ENCODE measurements around the gene EMX1.
A peak's percentile ranks its signal among the peaks of the same experiment; 100 is the strongest.

The EMX1 gene

GRCh38 chr2:72940361-72940760 lies 23.0 kb downstream of the EMX1 start:
- TF ChIP-seq ZNF266 (tag by site-specific recombination; IDR thresholded peaks at IDR 0.05; ENCODE audit: low read depth) (no peak), ZNF132 (tag by site-specific recombination; IDR thresholded peaks at IDR 0.05; ENCODE audit: borderline replicate concordance) (no peak), ZBTB8A (tag by site-specific recombination; IDR thresholded peaks at IDR 0.05) (no peak), ZNF169 (tag by site-specific recombination; IDR thresholded peaks at IDR 0.05) (no peak), EGR2 (tag by site-specific recombination; IDR thresholded peaks at IDR 0.05; ENCODE audit: low read depth) (0 out of 2 replicates have a peak, but pooled peaks have one; percentile 15), ZNF175 (tag by site-specific recombination; IDR thresholded peaks at IDR 0.05) (no peak), ZNF404 (tag by site-specific recombination; IDR thresholded peaks at IDR 0.05) (no peak)
- Histone ChIP-seq H3K4me1 (ENCODE audit: control insufficient read depth, insufficient read depth, low read length) (peaks cover 5% of the 10 kb centered on the region; the same call in 1 of the 2 replicates), H3K27ac (ENCODE audit: extremely low read depth, low read depth, low read length) (no peak overlapping the region), H3K4me3 (ENCODE audit: low read depth, low read length) (no peak overlapping the region), H3K9me3 (ENCODE audit: control insufficient read depth, insufficient read depth, low read depth, low read length) (no peaks in the 10 kb centered on the region), H3K36me3 (ENCODE audit: control insufficient read depth in 2 of 2, insufficient read depth in 1 of 2, low read length in 2 of 2) (peaks cover 0 to 2% of the 10 kb centered on the region in 2 experiments; a peak in 1 of 3 replicates)
- POLR2A ChIA-PET, result interaction anchor here (1.4 kb wide), 1 partner anchor 9 kb away, joined by 3 read pairs; no protein-coding TSS in a partner anchor
- CTCF ChIA-PET, result interaction anchor here (0.7 to 8.6 kb wide), 6 partner anchors 10 to 47 kb away, joined by 4 to 85 read pairs (median 4); no protein-coding TSS in a partner anchor

GRCh38 chr2:72940786-72941185 lies 23.5 kb downstream of the EMX1 start:
- Histone ChIP-seq H3K27ac (ENCODE audit: extremely low read depth, low read depth, low read length) (no peak overlapping the region), H3K4me1 (ENCODE audit: control insufficient read depth, insufficient read depth, low read length) (peaks cover 5% of the 10 kb centered on the region; the same call in 1 of the 2 replicates), H3K36me3 (ENCODE audit: control insufficient read depth in 2 of 2, insufficient read depth in 1 of 2, low read length in 2 of 2) (peaks cover 0 to 2% of the 10 kb centered on the region in 2 experiments; a peak in 1 of 3 replicates), H3K9me3 (ENCODE audit: control insufficient read depth, insufficient read depth, low read depth, low read length) (no peaks in the 10 kb centered on the region), H3K4me3 (ENCODE audit: low read depth, low read length) (no peak overlapping the region)
- ChIA-PET POLR2A (interaction anchor here (1.4 kb wide), 1 partner anchor 8 kb away, joined by 3 read pairs; no protein-coding TSS in a partner anchor), CTCF (interaction anchor here (0.7 to 3.2 kb wide), 3 partner anchors 30 to 47 kb away, joined by 4 to 12 read pairs (median 4); no protein-coding TSS in a partner anchor)
- no peak for TF ChIP-seq RBAK (tag by site-specific recombination; IDR thresholded peaks at IDR 0.05)
- peak; percentile 49 for TF ChIP-seq GLIS1 (tag by site-specific recombination; IDR thresholded peaks at IDR 0.05)
- no peak for TF ChIP-seq ZNF768 (tag by site-specific recombination; IDR thresholded peaks at IDR 0.05)
- TF ChIP-seq, protein P1, sequence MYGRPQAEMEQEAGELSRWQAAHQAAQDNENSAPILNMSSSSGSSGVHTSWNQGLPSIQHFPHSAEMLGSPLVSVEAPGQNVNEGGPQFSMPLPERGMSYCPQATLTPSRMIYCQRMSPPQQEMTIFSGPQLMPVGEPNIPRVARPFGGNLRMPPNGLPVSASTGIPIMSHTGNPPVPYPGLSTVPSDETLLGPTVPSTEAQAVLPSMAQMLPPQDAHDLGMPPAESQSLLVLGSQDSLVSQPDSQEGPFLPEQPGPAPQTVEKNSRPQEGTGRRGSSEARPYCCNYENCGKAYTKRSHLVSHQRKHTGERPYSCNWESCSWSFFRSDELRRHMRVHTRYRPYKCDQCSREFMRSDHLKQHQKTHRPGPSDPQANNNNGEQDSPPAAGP (tag by site-specific recombination; IDR thresholded peaks at IDR 0.05), result no peak
- TF ChIP-seq, protein P2, sequence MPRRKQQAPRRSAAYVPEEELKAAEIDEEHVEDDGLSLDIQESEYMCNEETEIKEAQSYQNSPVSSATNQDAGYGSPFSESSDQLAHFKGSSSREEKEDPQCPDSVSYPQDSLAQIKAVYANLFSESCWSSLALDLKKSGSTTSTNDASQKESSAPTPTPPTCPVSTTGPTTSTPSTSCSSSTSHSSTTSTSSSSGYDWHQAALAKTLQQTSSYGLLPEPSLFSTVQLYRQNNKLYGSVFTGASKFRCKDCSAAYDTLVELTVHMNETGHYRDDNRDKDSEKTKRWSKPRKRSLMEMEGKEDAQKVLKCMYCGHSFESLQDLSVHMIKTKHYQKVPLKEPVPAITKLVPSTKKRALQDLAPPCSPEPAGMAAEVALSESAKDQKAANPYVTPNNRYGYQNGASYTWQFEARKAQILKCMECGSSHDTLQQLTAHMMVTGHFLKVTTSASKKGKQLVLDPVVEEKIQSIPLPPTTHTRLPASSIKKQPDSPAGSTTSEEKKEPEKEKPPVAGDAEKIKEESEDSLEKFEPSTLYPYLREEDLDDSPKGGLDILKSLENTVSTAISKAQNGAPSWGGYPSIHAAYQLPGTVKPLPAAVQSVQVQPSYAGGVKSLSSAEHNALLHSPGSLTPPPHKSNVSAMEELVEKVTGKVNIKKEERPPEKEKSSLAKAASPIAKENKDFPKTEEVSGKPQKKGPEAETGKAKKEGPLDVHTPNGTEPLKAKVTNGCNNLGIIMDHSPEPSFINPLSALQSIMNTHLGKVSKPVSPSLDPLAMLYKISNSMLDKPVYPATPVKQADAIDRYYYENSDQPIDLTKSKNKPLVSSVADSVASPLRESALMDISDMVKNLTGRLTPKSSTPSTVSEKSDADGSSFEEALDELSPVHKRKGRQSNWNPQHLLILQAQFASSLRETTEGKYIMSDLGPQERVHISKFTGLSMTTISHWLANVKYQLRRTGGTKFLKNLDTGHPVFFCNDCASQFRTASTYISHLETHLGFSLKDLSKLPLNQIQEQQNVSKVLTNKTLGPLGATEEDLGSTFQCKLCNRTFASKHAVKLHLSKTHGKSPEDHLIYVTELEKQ (tag by site-specific recombination; IDR thresholded peaks at IDR 0.05; ENCODE audit: borderline replicate concordance), result no peak
- TF ChIP-seq ZBTB6 (tag by site-specific recombination; IDR thresholded peaks at IDR 0.05), result no peak
- TF ChIP-seq BCL11A (tag by site-specific recombination; IDR thresholded peaks at IDR 0.05; ENCODE audit: low read depth), result no peak
- TF ChIP-seq ZBTB20 (tag by site-specific recombination; IDR thresholded peaks at IDR 0.05), result no peak
- TF ChIP-seq KLF10 (tag by site-specific recombination; IDR thresholded peaks at IDR 0.05), result no peak
- peak; percentile 13; the same call in 1 of the 2 replicates for TF ChIP-seq ZIC2 (tag by site-specific recombination; IDR thresholded peaks at IDR 0.05)
- no peak for TF ChIP-seq ZNF610 (tag by site-specific recombination; IDR thresholded peaks at IDR 0.05; ENCODE audit: borderline replicate concordance)

Data from HEK293 (cell line).